ENCODE measurements around the gene TTC33.

Gene TTC33

DNA sequence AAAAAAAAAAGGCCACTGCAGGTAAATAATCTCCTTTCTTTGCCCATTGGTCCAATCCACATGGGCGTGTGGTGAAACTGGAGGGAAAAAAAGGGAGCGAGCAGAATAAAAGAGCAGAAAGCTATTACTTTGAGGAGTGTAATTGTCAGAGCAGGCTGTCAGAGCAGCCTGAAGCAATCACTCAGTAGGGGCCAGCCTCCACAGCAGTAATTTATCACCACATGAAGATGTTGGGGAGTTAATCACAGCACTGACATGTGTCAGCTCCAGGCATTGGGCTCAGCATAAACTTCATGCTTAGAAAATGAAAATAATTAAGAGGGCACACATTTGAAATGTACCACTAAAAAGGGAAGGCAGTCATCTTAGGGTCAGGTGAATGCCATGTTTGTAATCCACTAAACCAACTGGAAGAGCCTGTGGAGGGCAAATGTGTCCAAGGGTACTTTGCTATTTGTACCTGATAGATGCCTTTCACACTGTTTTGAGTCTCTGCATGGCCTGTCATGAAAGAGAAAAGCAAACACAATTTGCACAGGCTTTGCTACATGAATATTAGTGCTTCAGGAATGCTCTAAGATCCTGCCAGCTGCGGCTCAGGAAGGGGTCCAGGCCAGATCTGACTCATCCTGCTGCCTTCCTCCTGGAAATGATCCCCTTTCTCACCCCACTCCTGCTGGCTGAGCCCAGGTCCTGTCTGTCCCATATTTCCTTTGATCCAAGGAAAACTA, 79.0 kb downstream of the TTC33 start:
- TF ChIP-seq NFIC (IDR thresholded peaks at IDR 0.05): no peak
- no peak for TF ChIP-seq YY1 (IDR thresholded peaks at IDR 0.05; ENCODE audit: low read depth)
- TF ChIP-seq CREB1 (IDR thresholded peaks at IDR 0.05; ENCODE audit: low read depth): no peak
- TF ChIP-seq ZBTB7A (IDR thresholded peaks at IDR 0.05; ENCODE audit: low read depth): no peak
- TF ChIP-seq FOXM1 (IDR thresholded peaks at IDR 0.05; ENCODE audit: borderline replicate concordance, low read depth): no peak
- no peak for TF ChIP-seq RAD21 (IDR thresholded peaks at IDR 0.05; ENCODE audit: low read depth)
- TF ChIP-seq, protein P1, sequence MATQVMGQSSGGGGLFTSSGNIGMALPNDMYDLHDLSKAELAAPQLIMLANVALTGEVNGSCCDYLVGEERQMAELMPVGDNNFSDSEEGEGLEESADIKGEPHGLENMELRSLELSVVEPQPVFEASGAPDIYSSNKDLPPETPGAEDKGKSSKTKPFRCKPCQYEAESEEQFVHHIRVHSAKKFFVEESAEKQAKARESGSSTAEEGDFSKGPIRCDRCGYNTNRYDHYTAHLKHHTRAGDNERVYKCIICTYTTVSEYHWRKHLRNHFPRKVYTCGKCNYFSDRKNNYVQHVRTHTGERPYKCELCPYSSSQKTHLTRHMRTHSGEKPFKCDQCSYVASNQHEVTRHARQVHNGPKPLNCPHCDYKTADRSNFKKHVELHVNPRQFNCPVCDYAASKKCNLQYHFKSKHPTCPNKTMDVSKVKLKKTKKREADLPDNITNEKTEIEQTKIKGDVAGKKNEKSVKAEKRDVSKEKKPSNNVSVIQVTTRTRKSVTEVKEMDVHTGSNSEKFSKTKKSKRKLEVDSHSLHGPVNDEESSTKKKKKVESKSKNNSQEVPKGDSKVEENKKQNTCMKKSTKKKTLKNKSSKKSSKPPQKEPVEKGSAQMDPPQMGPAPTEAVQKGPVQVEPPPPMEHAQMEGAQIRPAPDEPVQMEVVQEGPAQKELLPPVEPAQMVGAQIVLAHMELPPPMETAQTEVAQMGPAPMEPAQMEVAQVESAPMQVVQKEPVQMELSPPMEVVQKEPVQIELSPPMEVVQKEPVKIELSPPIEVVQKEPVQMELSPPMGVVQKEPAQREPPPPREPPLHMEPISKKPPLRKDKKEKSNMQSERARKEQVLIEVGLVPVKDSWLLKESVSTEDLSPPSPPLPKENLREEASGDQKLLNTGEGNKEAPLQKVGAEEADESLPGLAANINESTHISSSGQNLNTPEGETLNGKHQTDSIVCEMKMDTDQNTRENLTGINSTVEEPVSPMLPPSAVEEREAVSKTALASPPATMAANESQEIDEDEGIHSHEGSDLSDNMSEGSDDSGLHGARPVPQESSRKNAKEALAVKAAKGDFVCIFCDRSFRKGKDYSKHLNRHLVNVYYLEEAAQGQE (IDR thresholded peaks at IDR 0.05; ENCODE audit: low read depth): no peak
- no peak for TF ChIP-seq EP300 (IDR thresholded peaks at IDR 0.05; ENCODE audit: borderline replicate concordance)
- no peak for TF ChIP-seq CEBPB (IDR thresholded peaks at IDR 0.05)
- no peak for TF ChIP-seq EGR1 (IDR thresholded peaks at IDR 0.05)
- TF ChIP-seq TCF12 (IDR thresholded peaks at IDR 0.05; ENCODE audit: low read depth): no peak
- TF ChIP-seq, protein P2, sequence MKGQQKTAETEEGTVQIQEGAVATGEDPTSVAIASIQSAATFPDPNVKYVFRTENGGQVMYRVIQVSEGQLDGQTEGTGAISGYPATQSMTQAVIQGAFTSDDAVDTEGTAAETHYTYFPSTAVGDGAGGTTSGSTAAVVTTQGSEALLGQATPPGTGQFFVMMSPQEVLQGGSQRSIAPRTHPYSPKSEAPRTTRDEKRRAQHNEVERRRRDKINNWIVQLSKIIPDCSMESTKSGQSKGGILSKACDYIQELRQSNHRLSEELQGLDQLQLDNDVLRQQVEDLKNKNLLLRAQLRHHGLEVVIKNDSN (IDR thresholded peaks at IDR 0.05): no peak
- TF ChIP-seq, protein P3, sequence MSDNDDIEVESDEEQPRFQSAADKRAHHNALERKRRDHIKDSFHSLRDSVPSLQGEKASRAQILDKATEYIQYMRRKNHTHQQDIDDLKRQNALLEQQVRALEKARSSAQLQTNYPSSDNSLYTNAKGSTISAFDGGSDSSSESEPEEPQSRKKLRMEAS (IDR thresholded peaks at IDR 0.05): no peak
- TF ChIP-seq TAF1 (IDR thresholded peaks at IDR 0.05; ENCODE audit: low read depth): no peak
- no peak for TF ChIP-seq TEAD4 (IDR thresholded peaks at IDR 0.05)

DNA sequence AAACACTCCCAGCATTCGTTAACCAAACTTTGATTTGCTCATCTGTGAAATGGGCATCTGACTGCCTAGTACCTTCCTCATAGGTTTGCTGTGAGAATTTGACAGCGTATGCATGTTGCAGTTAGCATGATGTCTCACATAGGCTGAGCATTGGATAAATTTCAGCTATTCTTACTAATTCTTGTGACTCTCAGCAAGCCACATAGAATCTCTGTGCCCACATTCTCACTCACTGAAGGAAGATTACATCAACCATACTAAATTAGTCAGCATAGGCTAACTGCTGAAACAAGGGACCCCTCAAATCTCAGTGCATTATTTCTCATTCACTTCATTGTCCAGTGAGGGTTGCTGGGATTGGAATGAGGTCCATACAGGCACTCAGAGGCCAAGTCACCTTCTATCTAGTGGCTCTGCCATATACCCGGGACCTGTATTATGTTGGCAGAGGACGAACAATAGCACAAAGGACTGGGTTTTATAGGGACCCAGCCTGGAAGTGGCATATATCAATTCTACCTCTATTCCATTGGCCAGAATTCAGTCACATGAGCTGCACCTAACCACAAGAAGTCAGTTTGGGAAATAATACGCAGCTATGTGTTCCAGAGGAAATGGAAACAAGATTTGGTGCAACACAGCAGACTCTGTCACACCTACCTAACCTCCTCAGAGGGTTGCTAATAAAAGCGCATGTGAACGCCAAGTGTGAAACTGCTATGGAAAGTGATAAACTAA, 80.2 kb downstream of the TTC33 start:
- TF ChIP-seq CREB1 (IDR thresholded peaks at IDR 0.05; ENCODE audit: low read depth) (no peak), EP300 (IDR thresholded peaks at IDR 0.05; ENCODE audit: borderline replicate concordance) (no peak)

DNA sequence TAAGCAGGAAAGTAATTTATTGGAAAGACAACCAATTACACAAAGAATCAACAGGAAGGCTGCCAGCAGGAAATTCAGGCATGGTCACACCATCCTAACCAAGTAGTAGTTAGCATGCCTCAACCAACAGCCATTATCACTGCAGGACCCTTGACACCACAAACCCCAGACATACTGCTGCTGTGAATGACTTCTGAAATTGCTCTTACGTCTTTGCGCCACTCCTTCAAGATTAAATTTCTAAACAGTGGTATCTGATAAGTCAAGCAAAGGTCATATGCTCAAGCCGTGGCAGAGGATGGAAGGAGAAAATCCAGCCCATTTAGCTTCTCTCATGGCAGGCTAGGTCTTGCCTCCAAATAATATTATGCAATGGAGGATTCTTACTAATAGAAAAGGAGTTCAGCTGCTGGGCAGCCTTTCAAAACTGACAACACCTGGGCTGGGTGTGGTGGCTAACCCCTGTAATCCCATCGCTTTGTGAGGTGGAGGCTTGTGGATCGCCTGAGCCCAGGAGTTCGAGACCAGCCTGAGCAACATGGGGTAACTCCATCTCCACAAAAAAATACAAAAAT, 81.0 kb downstream of the TTC33 start:
- TF ChIP-seq, protein P1 (IDR thresholded peaks at IDR 0.05; ENCODE audit: low read depth): no peak
- no peak for TF ChIP-seq TEAD4 (IDR thresholded peaks at IDR 0.05)
- no peak for TF ChIP-seq TAF1 (IDR thresholded peaks at IDR 0.05; ENCODE audit: low read depth)
- TF ChIP-seq RAD21 (IDR thresholded peaks at IDR 0.05; ENCODE audit: low read depth): no peak
- TF ChIP-seq TCF12 (IDR thresholded peaks at IDR 0.05; ENCODE audit: low read depth): no peak
- no peak for TF ChIP-seq NFIC (IDR thresholded peaks at IDR 0.05)
- TF ChIP-seq, protein P2 (IDR thresholded peaks at IDR 0.05): no peak
- TF ChIP-seq CREB1 (IDR thresholded peaks at IDR 0.05; ENCODE audit: low read depth): no peak
- TF ChIP-seq YY1 (IDR thresholded peaks at IDR 0.05; ENCODE audit: low read depth): no peak
- TF ChIP-seq FOXM1 (IDR thresholded peaks at IDR 0.05; ENCODE audit: borderline replicate concordance, low read depth): no peak
- no peak for TF ChIP-seq EGR1 (IDR thresholded peaks at IDR 0.05)
- TF ChIP-seq EP300 (IDR thresholded peaks at IDR 0.05; ENCODE audit: borderline replicate concordance): no peak
- TF ChIP-seq CEBPB (IDR thresholded peaks at IDR 0.05): no peak
- no peak for TF ChIP-seq ZBTB7A (IDR thresholded peaks at IDR 0.05; ENCODE audit: low read depth)
- TF ChIP-seq, protein P3 (IDR thresholded peaks at IDR 0.05): no peak

DNA sequence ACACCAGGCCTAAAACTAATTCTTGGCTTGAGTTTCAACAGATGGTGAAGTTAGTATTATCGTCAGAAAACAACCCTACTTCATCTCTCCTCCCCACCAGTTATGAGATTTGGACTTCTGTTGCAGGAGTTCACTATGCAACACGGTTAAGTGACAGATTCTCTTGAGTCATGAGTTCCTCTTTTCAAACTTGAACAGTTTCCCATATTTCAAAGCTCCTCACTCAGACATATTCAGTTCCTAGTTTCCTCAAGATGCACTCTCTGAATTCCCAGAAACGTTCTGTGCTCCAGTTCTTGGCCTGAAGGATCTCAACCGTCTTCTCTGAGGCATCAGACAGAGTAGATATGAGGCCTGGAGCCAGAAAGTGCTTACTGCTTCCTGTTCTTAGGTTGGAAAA, 83.3 kb downstream of the TTC33 start:
- no peak for TF ChIP-seq YY1 (IDR thresholded peaks at IDR 0.05; ENCODE audit: low read depth)
- no peak for TF ChIP-seq EGR1 (IDR thresholded peaks at IDR 0.05)
- no peak for TF ChIP-seq TCF12 (IDR thresholded peaks at IDR 0.05; ENCODE audit: low read depth)
- no peak for TF ChIP-seq NFIC (IDR thresholded peaks at IDR 0.05)
- TF ChIP-seq TEAD4 (IDR thresholded peaks at IDR 0.05): no peak
- no peak for TF ChIP-seq EP300 (IDR thresholded peaks at IDR 0.05; ENCODE audit: borderline replicate concordance)

DNA sequence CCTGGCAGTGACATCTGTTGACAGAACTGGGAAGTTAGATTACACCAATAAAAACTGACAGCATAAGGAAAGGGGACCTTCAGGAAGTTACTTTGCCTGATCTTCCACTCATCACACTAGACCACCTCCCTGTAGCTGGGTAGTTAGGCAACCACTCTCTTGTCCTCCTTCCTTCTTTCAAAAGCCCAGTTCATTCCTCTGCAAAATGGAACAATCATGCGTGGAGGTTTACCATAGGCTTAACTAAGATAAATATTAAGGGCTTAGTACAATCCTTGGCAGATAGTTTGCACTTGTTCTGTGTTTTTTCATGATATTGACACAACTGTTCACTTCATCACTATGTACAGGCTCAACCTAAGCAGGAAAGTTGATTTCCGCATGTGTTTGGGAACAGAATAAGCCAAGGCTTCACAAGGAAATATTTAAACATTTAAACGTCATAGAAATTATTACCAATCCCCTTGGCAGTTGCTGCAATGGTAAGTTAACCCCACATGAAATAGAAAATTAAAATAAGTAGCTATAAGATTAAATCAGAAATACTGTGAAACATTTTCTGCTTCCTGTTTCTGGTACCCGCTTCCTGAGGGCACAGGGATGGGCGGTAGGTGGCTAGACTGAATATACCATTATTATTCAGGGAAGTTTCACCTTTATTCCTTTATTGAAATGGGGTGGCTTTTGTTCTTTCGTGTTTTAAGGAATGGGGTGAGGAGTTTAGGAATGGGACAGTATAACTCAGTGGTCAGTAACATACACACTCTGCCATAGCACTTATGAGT, 86.0 kb downstream of the TTC33 start:
- TF ChIP-seq, protein P3 (IDR thresholded peaks at IDR 0.05): no peak
- TF ChIP-seq EP300 (IDR thresholded peaks at IDR 0.05; ENCODE audit: borderline replicate concordance): no peak
- no peak for TF ChIP-seq TCF12 (IDR thresholded peaks at IDR 0.05; ENCODE audit: low read depth)
- no peak for TF ChIP-seq RAD21 (IDR thresholded peaks at IDR 0.05; ENCODE audit: low read depth)
- no peak for TF ChIP-seq ZBTB7A (IDR thresholded peaks at IDR 0.05; ENCODE audit: low read depth)
